ENCODE measurements around the gene OSM. TPM values are rescaled to one million over a fixed set of nuclear protein-coding genes. Genes with fewer than 3 reads are reported as not detected.

The OSM gene
- total RNA-seq, 1 experiment from 2014 or later = not detected

GRCh38 chr22:30220338-30221012 is 46.2 kb downstream of the OSM start:
- no peak overlapping the region for H3K4me3 ChIP-seq (ENCODE audit: low read length)
- intact Hi-C loops (cut with micrococcal nuclease) = no loop called here
- H3K4me2 ChIP-seq (ENCODE audit: low read length) = no peak overlapping the region
- peaks cover 15% of the 10 kb centered on the region for H3K4me1 ChIP-seq (ENCODE audit: insufficient read depth, low read length)
- H3F3A ChIP-seq (ENCODE audit: low read length, unreplicated experiment) = peaks cover 3% of the 10 kb centered on the region
- no peaks in the 10 kb centered on the region for H4K20me1 ChIP-seq (ENCODE audit: low read length)
- BruUV-seq (replicated peaks) = no TSS peak
- H3K27me3 ChIP-seq (ENCODE audit: low read length) = no peaks in the 10 kb centered on the region
- ChIA-PET POLR2A (ENCODE audit: unreplicated experiment) (no interaction called here), CTCF (interaction anchor here (0.5 kb wide), 1 partner anchor 13 kb away, joined by 3 read pairs; no protein-coding TSS in a partner anchor)
- no peaks in the 10 kb centered on the region for H3K36me3 ChIP-seq (ENCODE audit: low read depth, low read length)
- no peak overlapping the region for H3K27ac ChIP-seq (ENCODE audit: low read length)
- DNase-seq (no peak), ATAC-seq (no peak)
- no peak overlapping the region for H2AFZ ChIP-seq (ENCODE audit: low read length)
- H3K9ac ChIP-seq (ENCODE audit: low read length) = no peak overlapping the region
- TF ChIP-seq EZH2phosphoT487 (IDR thresholded peaks at IDR 0.05; ENCODE audit: borderline replicate concordance, low read length) (no peak), EZH2 (IDR thresholded peaks at IDR 0.05; ENCODE audit: low read length, unreplicated experiment) (no peak), CTCF (conservative IDR thresholded peaks at IDR 0.05; ENCODE audit: low read depth, low read length) (no peak)
- H3K9me3 ChIP-seq (ENCODE audit: low read length) = no peaks in the 10 kb centered on the region
- no peaks in the 10 kb centered on the region for H3K79me2 ChIP-seq (ENCODE audit: low read length)
- H3K9me2 ChIP-seq (replicated peaks; ENCODE audit: low read length) = no peaks in the 10 kb centered on the region

GRCh38 chr22:30219668-30220278 is 46.9 kb downstream of the OSM start:
- H3K79me2 ChIP-seq (ENCODE audit: low read length) = no peaks in the 10 kb centered on the region
- no peak overlapping the region for H2AFZ ChIP-seq (ENCODE audit: low read length)
- no peak for TF ChIP-seq EZH2phosphoT487 (IDR thresholded peaks at IDR 0.05; ENCODE audit: borderline replicate concordance, low read length)
- no peak overlapping the region for H3K9ac ChIP-seq (ENCODE audit: low read length)
- H3F3A ChIP-seq (ENCODE audit: low read length, unreplicated experiment) = peaks cover 3% of the 10 kb centered on the region
- ChIA-PET POLR2A (ENCODE audit: unreplicated experiment) (interaction anchor here (0.5 kb wide), 1 partner anchor 20 kb away, joined by 7 read pairs; no protein-coding TSS in a partner anchor), CTCF (interaction anchor here (0.5 kb wide), 1 partner anchor 13 kb away, joined by 3 read pairs; no protein-coding TSS in a partner anchor)
- H4K20me1 ChIP-seq (ENCODE audit: low read length) = no peaks in the 10 kb centered on the region
- DNase-seq = no peak
- intact Hi-C loops (cut with micrococcal nuclease) = no loop called here
- ATAC-seq = no peak
- no peaks in the 10 kb centered on the region for H3K9me2 ChIP-seq (replicated peaks; ENCODE audit: low read length)
- no peaks in the 10 kb centered on the region for H3K36me3 ChIP-seq (ENCODE audit: low read depth, low read length)
- H3K4me2 ChIP-seq (ENCODE audit: low read length) = no peak overlapping the region
- no peak overlapping the region for H3K4me3 ChIP-seq (ENCODE audit: low read length)
- peaks cover 18% of the 10 kb centered on the region for H3K4me1 ChIP-seq (ENCODE audit: insufficient read depth, low read length)
- no TSS peak for BruUV-seq (replicated peaks)
- no peaks in the 10 kb centered on the region for H3K9me3 ChIP-seq (ENCODE audit: low read length)
- H3K27me3 ChIP-seq (ENCODE audit: low read length) = no peaks in the 10 kb centered on the region
- no peak overlapping the region for H3K27ac ChIP-seq (ENCODE audit: low read length)

- H3K9me3 ChIP-seq (ENCODE audit: low read length) = no peaks in the 10 kb centered on the region
- CTCF ChIA-PET = no interaction called here
- no peaks in the 10 kb centered on the region for H3K79me2 ChIP-seq (ENCODE audit: low read length)
- POLR2A ChIA-PET (ENCODE audit: unreplicated experiment) = no interaction called here
- no peaks in the 10 kb centered on the region for H3K27me3 ChIP-seq (ENCODE audit: low read length)
- ATAC-seq (no peak), DNase-seq (no peak)
- TF ChIP-seq EZH2phosphoT487 (IDR thresholded peaks at IDR 0.05; ENCODE audit: borderline replicate concordance, low read length) = no peak
- TF ChIP-seq EZH2 (IDR thresholded peaks at IDR 0.05; ENCODE audit: low read length, unreplicated experiment) = no peak
- no peak for TF ChIP-seq CTCF (conservative IDR thresholded peaks at IDR 0.05; ENCODE audit: low read depth, low read length)
- BruUV-seq (replicated peaks) = no TSS peak
- no peak overlapping the region for H2AFZ ChIP-seq (ENCODE audit: low read length)
- intact Hi-C loops (cut with micrococcal nuclease) = no loop called here
- H3K9ac ChIP-seq (ENCODE audit: low read length) = no peak overlapping the region
- no peak overlapping the region for H3K27ac ChIP-seq (ENCODE audit: low read length)
- H3K36me3 ChIP-seq (ENCODE audit: low read depth, low read length) = no peaks in the 10 kb centered on the region
- H3F3A ChIP-seq (ENCODE audit: low read length, unreplicated experiment) = peaks cover 3% of the 10 kb centered on the region
- H3K9me2 ChIP-seq (replicated peaks; ENCODE audit: low read length) = no peaks in the 10 kb centered on the region
- H3K4me3 ChIP-seq (ENCODE audit: low read length) = no peak overlapping the region
- H3K4me2 ChIP-seq (ENCODE audit: low read length) = no peak overlapping the region
- H4K20me1 ChIP-seq (ENCODE audit: low read length) = no peaks in the 10 kb centered on the region
- H3K4me1 ChIP-seq (ENCODE audit: insufficient read depth, low read length) = peaks cover 18% of the 10 kb centered on the region
Observed at GRCh38 chr22:30219049-30219654, 47.5 kb downstream of the OSM start.
